Mesenchymal stem cell (in vitro differentiated cells and primary cell): ENCODE results near the gene SETD7.

Experiments used
- DNase-seq: peaks from one replicate; pipeline ENCODE4 v3.0.0-alpha.2; 2013
- H2AFZ ChIP-seq: one replicate; pipeline ENCODE4 v1.6.1; 2013; ENCODE audit warnings: low read depth, mild to moderate bottlenecking, control low read depth, inconsistent platforms, low read length, moderate library complexity
- H2AK5ac ChIP-seq: 2 replicates; pipeline ENCODE4 v1.6.1; 2013; ENCODE audit warnings: low read length, moderate library complexity, mild to moderate bottlenecking, inconsistent platforms; ENCODE audit not compliant: severe bottlenecking
- H2BK120ac ChIP-seq: one replicate; pipeline ENCODE4 v1.6.1; 2013; ENCODE audit warnings: low read depth, mild to moderate bottlenecking, inconsistent platforms, low read length, moderate library complexity
- H2BK12ac ChIP-seq, 2 experiments: one replicate each; pipeline ENCODE4 v1.6.1; 2013; ENCODE audit warnings: inconsistent platforms in 2 of 2, low read length in 2 of 2, mild to moderate bottlenecking in 2 of 2, moderate library complexity in 2 of 2, control low read depth in 1 of 2
- H2BK15ac ChIP-seq: one replicate; pipeline ENCODE4 v1.6.1; 2013; ENCODE audit warnings: mild to moderate bottlenecking, low read depth, inconsistent platforms; ENCODE audit not compliant: poor library complexity, severe bottlenecking
- H2BK5ac ChIP-seq: 2 replicates; pipeline ENCODE4 v1.6.1; 2013; ENCODE audit warnings: low read depth, mild to moderate bottlenecking, low read length, control low read depth, inconsistent platforms; ENCODE audit not compliant: poor library complexity, severe bottlenecking
- H3K14ac ChIP-seq, 2 experiments: one replicate each; pipeline ENCODE4 v1.6.1; 2013; ENCODE audit warnings: inconsistent platforms in 2 of 2, low read length in 2 of 2, control low read depth in 1 of 2, mild to moderate bottlenecking in 1 of 2, moderate library complexity in 1 of 2
- H3K18ac ChIP-seq, 2 experiments: one replicate each; pipeline ENCODE4 v1.6.1; 2013; ENCODE audit warnings: inconsistent platforms in 2 of 2, low read length in 2 of 2, control low read depth in 1 of 2, low read depth in 1 of 2, mild to moderate bottlenecking in 1 of 2
- H3K23ac ChIP-seq, 2 experiments: one replicate each; pipeline ENCODE4 v1.6.1; 2013; ENCODE audit warnings: inconsistent platforms in 2 of 2, low read length in 2 of 2, mild to moderate bottlenecking in 2 of 2, moderate library complexity in 2 of 2, control low read depth in 1 of 2
- H3K27ac ChIP-seq: 2 replicates; pipeline ENCODE4 v1.5.1; 2013; ENCODE audit warnings: mild to moderate bottlenecking, moderate library complexity, low read length, control low read depth, inconsistent platforms; ENCODE audit not compliant: poor library complexity, severe bottlenecking
- H3K27me3 ChIP-seq, 2 experiments: 2 replicates each; pipeline versions ENCODE4 v1.6.1 to v1.7.0; 2013; ENCODE audit warnings: low read length in 2 of 2, mild to moderate bottlenecking in 2 of 2, moderate library complexity in 2 of 2, control low read depth in 1 of 2, inconsistent platforms in 1 of 2; ENCODE audit not compliant: control insufficient read depth in 1 of 2, insufficient read depth in 1 of 2
- H3K36me3 ChIP-seq, 2 experiments: 2 replicates each; pipeline versions ENCODE4 v1.6.1 to v1.7.0; 2013; ENCODE audit warnings: low read length in 2 of 2, control low read depth in 1 of 2, inconsistent platforms in 1 of 2, low read depth in 1 of 2, mild to moderate bottlenecking in 1 of 2; ENCODE audit not compliant: insufficient read depth in 2 of 2, control insufficient read depth in 1 of 2
- H3K4ac ChIP-seq, 2 experiments: one replicate each; pipeline ENCODE4 v1.6.1; 2013; ENCODE audit warnings: inconsistent platforms in 2 of 2, low read length in 2 of 2, mild to moderate bottlenecking in 2 of 2, moderate library complexity in 2 of 2, control low read depth in 1 of 2, low read depth in 1 of 2
- H3K4me1 ChIP-seq: 2 replicates; pipeline ENCODE4 v1.6.1; 2013; ENCODE audit warnings: low read depth, low read length, control low read depth; ENCODE audit not compliant: control insufficient read depth, insufficient read depth
- H3K4me2 ChIP-seq: 2 replicates; pipeline ENCODE4 v1.6.1; 2013; ENCODE audit warnings: low read length, mild to moderate bottlenecking, inconsistent platforms; ENCODE audit not compliant: poor library complexity, severe bottlenecking
- H3K4me3 ChIP-seq, 2 experiments: 2 replicates each; pipeline versions ENCODE4 v1.5.1 to v1.7.0; 2013; ENCODE audit warnings: low read length in 2 of 2, mild to moderate bottlenecking in 2 of 2, control low read depth in 1 of 2, low read depth in 1 of 2; ENCODE audit not compliant: insufficient read depth in 1 of 2
- H3K79me1 ChIP-seq: replicated peaks from 2 replicates; pipeline ENCODE4 v1.6.1; 2013; ENCODE audit warnings: mild to moderate bottlenecking, control low read depth, low read length, inconsistent platforms; ENCODE audit not compliant: poor library complexity, severe bottlenecking
- H3K9ac ChIP-seq: 2 replicates; pipeline ENCODE4 v1.7.0; 2013; ENCODE audit warnings: mild to moderate bottlenecking, low read length, moderate library complexity
- H3K9me3 ChIP-seq: 2 replicates; pipeline ENCODE4 v1.7.0; 2013; ENCODE audit warnings: mild to moderate bottlenecking, low read length; ENCODE audit not compliant: control insufficient read depth
- H4K8ac ChIP-seq: one replicate; pipeline ENCODE4 v1.6.1; 2013; ENCODE audit warnings: inconsistent platforms, mild to moderate bottlenecking, low read length, moderate library complexity
- H4K91ac ChIP-seq: one replicate; pipeline ENCODE4 v1.6.1; 2013; ENCODE audit warnings: mild to moderate bottlenecking, low read length, inconsistent platforms
- WGBS: methylation state at CpG from one replicate; pipeline ENCODE4 v1.1.7; 2013; ENCODE audit warnings: mixed read lengths; 5-methylcytosine and 5-hydroxymethylcytosine counted together

Gene SETD7

DNA sequence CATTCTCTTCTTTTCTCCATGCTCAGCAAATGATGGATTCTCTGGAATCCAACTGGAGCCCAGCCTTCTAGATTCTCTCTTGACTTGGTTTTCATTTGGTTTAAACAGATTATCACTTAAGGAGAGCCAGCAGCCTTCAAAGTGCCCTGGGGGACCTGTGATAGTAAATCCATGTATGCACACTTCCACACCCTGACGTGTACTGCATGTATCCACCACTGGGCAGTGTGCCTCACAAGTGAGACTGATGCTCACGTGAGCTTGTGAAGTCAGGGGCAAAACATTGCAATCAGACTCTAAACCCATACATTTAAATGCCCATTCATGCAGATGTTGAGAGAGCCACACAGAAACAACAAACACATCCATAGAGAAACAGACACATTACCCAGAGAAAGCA lies 28.0 kb upstream of the SETD7 start:
- no peak overlapping the region for H3K4me2 ChIP-seq
- H3K36me3 ChIP-seq, result no peaks in the 10 kb centered on the region
- H2BK5ac ChIP-seq, result no peak overlapping the region
- no peaks in the 10 kb centered on the region for H3K27me3 ChIP-seq
- no peak overlapping the region for H4K91ac ChIP-seq
- H3K79me1 ChIP-seq, result no peaks in the 10 kb centered on the region
- no peak overlapping the region for H3K18ac ChIP-seq
- H3K9me3 ChIP-seq, result no peaks in the 10 kb centered on the region
- no peak overlapping the region for H2BK12ac ChIP-seq
- no peak overlapping the region for H2AFZ ChIP-seq
- no peak for DNase-seq
- no peak overlapping the region for H2BK120ac ChIP-seq
- H3K14ac ChIP-seq, result no peak overlapping the region
- WGBS, result 97% methylated on average over 2 of the region's 2 CpGs
- H3K9ac ChIP-seq, result no peak overlapping the region
- no peak overlapping the region for H4K8ac ChIP-seq
- H3K4ac ChIP-seq, result no peak overlapping the region
- no peak overlapping the region for H3K4me3 ChIP-seq
- H3K4me1 ChIP-seq, result peaks cover 2% of the 10 kb centered on the region
- H2BK15ac ChIP-seq, result no peak overlapping the region
- H2AK5ac ChIP-seq, result no peak overlapping the region
- H3K27ac ChIP-seq, result no peak overlapping the region
- no peak overlapping the region for H3K23ac ChIP-seq

DNA sequence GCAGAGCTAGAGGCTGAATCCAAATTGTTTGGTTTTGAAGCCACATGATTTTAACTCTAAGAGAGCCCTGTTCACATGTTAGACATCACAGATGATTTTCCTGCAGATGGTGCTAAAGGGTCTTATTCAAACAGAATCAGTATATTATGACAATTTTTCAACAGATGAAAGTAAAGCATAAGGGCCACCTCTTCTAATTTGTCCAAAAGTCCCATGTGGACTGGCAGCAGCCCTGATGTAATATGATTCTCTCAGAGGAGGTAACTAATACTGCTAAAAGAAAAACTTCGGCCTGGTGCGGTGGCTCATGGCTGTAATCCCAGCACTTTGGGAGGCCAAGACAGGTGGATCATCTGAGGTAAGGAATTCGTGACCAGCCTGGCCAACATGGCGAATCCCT lies 26.0 kb upstream of the SETD7 start:
- Histone ChIP-seq H3K9me3 (no peaks in the 10 kb centered on the region), H3K23ac (no peak overlapping the region), H3K4me1 (peaks cover 1% of the 10 kb centered on the region), H2BK15ac (no peak overlapping the region), H4K8ac (no peak overlapping the region), H2BK5ac (no peak overlapping the region), H3K27me3 (no peaks in the 10 kb centered on the region), H3K14ac (no peak overlapping the region), H2BK120ac (no peak overlapping the region), H3K4ac (no peak overlapping the region), H3K4me2 (no peak overlapping the region), H2AFZ (no peak overlapping the region), H4K91ac (no peak overlapping the region), H2AK5ac (no peak overlapping the region), H3K18ac (no peak overlapping the region), H2BK12ac (no peak overlapping the region), H3K79me1 (no peaks in the 10 kb centered on the region), H3K27ac (no peak overlapping the region), H3K4me3 (no peak overlapping the region), H3K36me3 (no peaks in the 10 kb centered on the region), H3K9ac (no peak overlapping the region)
- 100% methylated on average over 2 of the region's 4 CpGs for WGBS
- DNase-seq, result peak; percentile 37

DNA sequence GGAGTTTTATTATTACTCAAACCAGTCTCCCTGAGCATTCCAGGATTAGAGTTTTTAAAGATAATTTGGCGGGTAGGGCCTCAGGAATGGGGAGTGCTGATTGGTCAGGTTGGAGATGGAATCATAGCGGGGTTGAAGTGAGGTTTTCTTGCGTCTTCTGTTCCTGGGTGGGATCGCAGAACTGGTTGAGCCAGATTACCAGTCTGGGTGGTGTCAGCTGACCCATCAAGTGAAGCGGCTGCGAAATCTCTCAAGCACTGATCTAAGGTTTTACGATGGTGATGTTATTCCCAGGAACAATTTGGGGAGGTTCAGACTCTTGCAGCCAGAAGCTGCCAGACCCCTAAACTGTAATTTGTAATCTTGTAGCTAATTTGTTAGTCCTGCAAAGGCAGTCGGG lies 25.1 kb upstream of the SETD7 start:
- DNase-seq, result no peak
- Histone ChIP-seq H2AFZ (no peak overlapping the region), H3K23ac (no peak overlapping the region), H2BK12ac (no peak overlapping the region), H3K4me1 (peaks cover 1% of the 10 kb centered on the region), H4K91ac (no peak overlapping the region), H3K18ac (no peak overlapping the region), H3K14ac (no peak overlapping the region), H3K9ac (no peak overlapping the region), H3K9me3 (no peaks in the 10 kb centered on the region), H3K4me3 (no peak overlapping the region), H3K27ac (no peak overlapping the region), H3K79me1 (no peaks in the 10 kb centered on the region), H3K4ac (no peak overlapping the region), H2BK5ac (no peak overlapping the region), H3K27me3 (no peaks in the 10 kb centered on the region), H2BK15ac (no peak overlapping the region), H4K8ac (no peak overlapping the region), H3K36me3 (no peaks in the 10 kb centered on the region), H3K4me2 (no peak overlapping the region), H2AK5ac (no peak overlapping the region), H2BK120ac (no peak overlapping the region)
- 89% methylated on average over 7 of the region's 8 CpGs for WGBS

DNA sequence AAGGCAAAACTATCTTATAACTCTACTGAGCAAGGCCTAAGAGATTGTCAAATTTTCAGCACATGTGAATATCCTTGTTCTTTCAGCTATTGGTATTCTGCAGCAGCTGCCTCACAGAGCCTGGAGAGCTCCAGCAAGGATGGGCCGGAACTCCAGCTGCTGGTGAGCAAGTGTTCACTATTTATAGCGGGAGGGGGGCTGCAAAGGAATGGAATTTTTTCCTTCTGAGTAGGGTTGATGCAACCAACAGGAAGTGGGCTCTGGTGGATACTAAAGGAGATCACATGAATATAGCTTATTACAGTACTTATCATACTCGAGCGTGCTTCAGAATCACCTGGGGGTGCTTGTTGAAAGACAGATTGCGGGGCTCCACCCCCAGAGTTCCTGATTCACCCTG lies 20.2 kb upstream of the SETD7 start:
- Histone ChIP-seq H4K8ac (no peak overlapping the region), H2BK12ac (no peak overlapping the region), H2BK120ac (no peak overlapping the region), H3K27ac (peak overlapping the region; percentile 67), H3K4me1 (peaks cover 1% of the 10 kb centered on the region), H2AK5ac (no peak overlapping the region), H3K9ac (no peak overlapping the region), H3K23ac (no peak overlapping the region), H2AFZ (no peak overlapping the region), H3K4me2 (no peak overlapping the region), H3K4me3 (no peak overlapping the region), H3K18ac (no peak overlapping the region), H3K27me3 (peaks cover 0 to 11% of the 10 kb centered on the region in 2 experiments), H3K36me3 (no peaks in the 10 kb centered on the region), H3K9me3 (no peaks in the 10 kb centered on the region), H3K14ac (no peak overlapping the region), H3K4ac (no peak overlapping the region), H2BK15ac (no peak overlapping the region), H3K79me1 (no peaks in the 10 kb centered on the region), H2BK5ac (no peak overlapping the region), H4K91ac (no peak overlapping the region)
- 54% methylated on average over 5 of the region's 5 CpGs for WGBS
- peak; percentile 49 for DNase-seq
